ENCODE measurements around the gene MYZAP. TPM values are rescaled to one million over a fixed set of nuclear protein-coding genes. Genes with fewer than 3 reads are reported as not detected.

MYZAP gene
- total and polyA plus RNA-seq, 2 of the 8 experiments (the other 6 are each of a cell fraction or from before 2014, with no cell fraction given): 0.41 to 0.65 TPM

DNA sequence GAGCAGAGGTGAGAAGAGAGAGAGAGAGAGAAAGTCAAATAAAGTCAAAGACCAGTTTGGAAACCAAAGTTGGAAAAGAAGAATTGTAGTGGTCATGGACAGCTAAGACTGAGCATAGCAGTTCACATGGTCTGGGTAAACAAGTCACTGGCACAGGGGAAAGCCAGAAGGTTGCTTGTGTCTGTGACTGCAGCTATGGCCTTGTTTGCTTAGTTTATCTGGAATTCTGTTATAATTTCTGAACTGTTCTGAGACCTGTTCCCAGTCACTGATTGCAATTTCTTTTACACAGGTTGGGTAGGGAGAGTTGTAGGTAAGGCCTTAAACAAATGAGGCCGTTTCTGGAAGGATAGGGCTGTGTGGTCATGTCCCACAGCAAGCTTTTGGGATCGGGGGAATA is 43.4 kb upstream of the MYZAP start:
- 91% methylated on average over 2 of the region's 2 CpGs; no CpG with 5 or more reads in 1 of the 2 experiments for WGBS, 2 experiments (ENCODE audit: extremely low coverage in 1 of 2, insufficient coverage in 1 of 2, insufficient read length in 1 of 2, insufficient replicate concordance in 2 of 2, low coverage in 1 of 2, low lambda C conversion rate in 2 of 2, missing lambda C conversion rate in 1 of 2)
- Histone ChIP-seq H3K4me1 (replicated peaks in 1 of 4; ENCODE audit: control insufficient read depth in 3 of 4, insufficient read depth in 4 of 4, low read length in 3 of 4) (peaks cover 0 to 9% (median 4%) of the 10 kb centered on the region in 4 experiments; a peak in 6 of 7 replicates), H3K14ac (ENCODE audit: insufficient read length) (no peak overlapping the region), H2AFZ (ENCODE audit: low read length) (no peak overlapping the region), H3K79me2 (ENCODE audit: control insufficient read depth in 1 of 2, insufficient read depth in 2 of 2, low read length in 2 of 2) (no peaks in the 10 kb centered on the region), H3K4me2 (ENCODE audit: insufficient read depth in 1 of 2, low read depth in 2 of 2, low read length in 2 of 2) (no peak overlapping the region), H3K23me2 (ENCODE audit: low read depth, low read length) (no peaks in the 10 kb centered on the region), H4K20me1 (replicated peaks in 1 of 2; ENCODE audit: control insufficient read depth in 1 of 2, insufficient read depth in 2 of 2, low read length in 2 of 2) (no peaks in the 10 kb centered on the region), H3K23ac (ENCODE audit: insufficient read length) (no peak overlapping the region), H3K4ac (replicated peaks; ENCODE audit: insufficient read length, low read depth, low read length) (no peak overlapping the region), H3K56ac (replicated peaks; ENCODE audit: insufficient read length, low read depth, low read length) (no peak overlapping the region), H3K27me3 (replicated peaks in 1 of 4; ENCODE audit: control insufficient read depth in 3 of 4, extremely low read depth in 1 of 4, insufficient read depth in 3 of 4, low read length in 3 of 4) (no peaks in the 10 kb centered on the region), H3K9ac (replicated peaks in 1 of 4; ENCODE audit: extremely low read depth in 1 of 4, low read depth in 3 of 4, low read length in 3 of 4) (no peak overlapping the region), H2BK20ac (ENCODE audit: low read length) (no peak overlapping the region), H4K5ac (ENCODE audit: insufficient read length, low read depth, low read length) (no peak overlapping the region), H4K8ac (ENCODE audit: extremely low read depth, insufficient read depth, low read length) (no peak overlapping the region), H2BK12ac (ENCODE audit: low read depth, low read length) (no peak overlapping the region), H3K9me3 (ENCODE audit: insufficient read depth in 2 of 2, low read depth in 1 of 2, low read length in 1 of 2) (no peaks in the 10 kb centered on the region), H3K27ac (ENCODE audit: low read depth, low read length) (no peak overlapping the region), H4K91ac (replicated peaks; ENCODE audit: insufficient read length, low read length) (no peak overlapping the region), H2BK5ac (ENCODE audit: low read depth, low read length) (no peak overlapping the region), H3K4me3 (ENCODE audit: extremely low read depth in 1 of 4, insufficient read depth in 2 of 4, low read depth in 3 of 4, low read length in 4 of 4) (no peak overlapping the region), H2AK5ac (ENCODE audit: low read depth, low read length) (no peak overlapping the region), H3K36me3 (ENCODE audit: control insufficient read depth in 2 of 4, insufficient read depth in 4 of 4, low read length in 3 of 4) (peaks cover 31 to 72% (median 45%) of the 10 kb centered on the region in 4 experiments), H3K79me1 (ENCODE audit: low read depth, low read length) (no peaks in the 10 kb centered on the region; the same call in 1 of the 2 replicates), H2BK15ac (ENCODE audit: low read length) (no peak overlapping the region), H2BK120ac (replicated peaks; ENCODE audit: low read depth, low read length) (no peak overlapping the region), H3K18ac (ENCODE audit: extremely low read depth, low read length) (no peak overlapping the region)
- ChIA-PET CTCF (ENCODE audit: partially characterized antibody) (interaction anchor here (0.6 to 9.9 kb wide), 9 partner anchors 7 to 94 kb away, joined by 3 to 108 read pairs (median 4); no protein-coding TSS in a partner anchor), POLR2A (ENCODE audit: partially characterized antibody) (interaction anchor here (0.6 kb wide), 2 partner anchors 17 to 158 kb away, joined by 3 to 5 read pairs; partner anchors contain the start of gene POLR2M)
- FAIRE-seq (no peak), DNase-seq (ENCODE audit: low read depth in 1 of 2, low spot score in 2 of 2) (no peak)
- TF ChIP-seq, protein P1, sequence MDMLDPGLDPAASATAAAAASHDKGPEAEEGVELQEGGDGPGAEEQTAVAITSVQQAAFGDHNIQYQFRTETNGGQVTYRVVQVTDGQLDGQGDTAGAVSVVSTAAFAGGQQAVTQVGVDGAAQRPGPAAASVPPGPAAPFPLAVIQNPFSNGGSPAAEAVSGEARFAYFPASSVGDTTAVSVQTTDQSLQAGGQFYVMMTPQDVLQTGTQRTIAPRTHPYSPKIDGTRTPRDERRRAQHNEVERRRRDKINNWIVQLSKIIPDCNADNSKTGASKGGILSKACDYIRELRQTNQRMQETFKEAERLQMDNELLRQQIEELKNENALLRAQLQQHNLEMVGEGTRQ (IDR thresholded peaks at IDR 0.05; ENCODE audit: low read length): no peak
- TF ChIP-seq KDM4A (IDR thresholded peaks at IDR 0.05; ENCODE audit: low read depth, low read length, severe bottlenecking): no peak

Data from H1 (cell line).